Progenitor cell of endocrine pancreas (in vitro differentiated cells): ENCODE measurements around the gene PGAP6. TPM values are rescaled to one million over a fixed set of nuclear protein-coding genes. Genes with fewer than 3 reads are reported as not detected.
A peak's percentile ranks its signal among the peaks of the same experiment; 100 is the strongest.
"Not testable (repeated sequence)": the region's sequence is repeated elsewhere in the genome, so short reads cannot be mapped to it uniquely, and the experiment has no call there.

Source experiments
- DNase-seq: peaks from one replicate; pipeline ENCODE4 v3.0.0; 2021; ENCODE audit warnings: low spot score; ENCODE audit not compliant: unreplicated experiment
- H3K27ac Mint-ChIP-seq: 2 replicates; pipeline ENCODE4 v1.8.0; 2021; ENCODE audit warnings: mild to moderate bottlenecking, moderate library complexity, mixed read lengths
- H3K27me3 Mint-ChIP-seq: 2 replicates; pipeline ENCODE4 v1.8.0; 2021; ENCODE audit warnings: mixed read lengths
- H3K36me3 Mint-ChIP-seq: 2 replicates; pipeline ENCODE4 v1.8.0; 2022; ENCODE audit warnings: mixed read lengths; ENCODE audit not compliant: insufficient read depth
- H3K4me1 Mint-ChIP-seq: 2 replicates; pipeline ENCODE4 v1.8.0; 2021; ENCODE audit warnings: low read depth, mixed read lengths
- H3K4me3 Mint-ChIP-seq: 2 replicates; pipeline ENCODE4 v1.8.0; 2021; ENCODE audit warnings: low read depth, mild to moderate bottlenecking, moderate library complexity, mixed read lengths
- H3K9me3 Mint-ChIP-seq: 2 replicates; pipeline ENCODE4 v1.8.0; 2021; ENCODE audit warnings: low read depth, mixed read lengths
- CTCF ChIP-seq: fragments of 200-600 bp; sonication (generic); IDR thresholded peaks from one replicate; pipeline ENCODE4 v1.5.0; 2021; ENCODE audit warnings: antibody characterized with exemption, mild to moderate bottlenecking; ENCODE audit not compliant: unreplicated experiment
- total RNA-seq: library from RNA; stranded (reverse); gene quantifications from 2 replicates; pipeline ENCODE4 v1.2.1, GENCODE V29; 2021

Gene PGAP6
- total RNA-seq, 1 donor from 2014 or later = 92.9 TPM

GRCh38 chr16:350203-350602 lies 31.6 kb downstream of the PGAP6 start:
- H3K4me1 Mint-ChIP-seq = no peaks in the 10 kb centered on the region
- H3K27me3 Mint-ChIP-seq = no peaks in the 10 kb centered on the region
- no peak overlapping the region for H3K27ac Mint-ChIP-seq
- no peak for DNase-seq
- H3K9me3 Mint-ChIP-seq = no peaks in the 10 kb centered on the region
- no peak for TF ChIP-seq CTCF
- peaks cover 14% of the 10 kb centered on the region for H3K36me3 Mint-ChIP-seq
- H3K4me3 Mint-ChIP-seq = peak overlapping the region; percentile 49

- DNase-seq = no peak
- H3K36me3 Mint-ChIP-seq = peaks cover 20% of the 10 kb centered on the region
- H3K27ac Mint-ChIP-seq = no peak overlapping the region
- no peaks in the 10 kb centered on the region for H3K4me1 Mint-ChIP-seq
- peak overlapping the region; percentile 19 for H3K4me3 Mint-ChIP-seq
- no peak for TF ChIP-seq CTCF
- H3K27me3 Mint-ChIP-seq = no peaks in the 10 kb centered on the region
- no peaks in the 10 kb centered on the region for H3K9me3 Mint-ChIP-seq
These were observed 32.6 kb downstream of the PGAP6 start for GRCh38 chr16:349211-349610.

GRCh38 chr16:348495-348894 lies 33.3 kb downstream of the PGAP6 start:
- peaks cover 20% of the 10 kb centered on the region for H3K36me3 Mint-ChIP-seq
- H3K4me3 Mint-ChIP-seq = not testable (repeated sequence)

GRCh38 chr16:347203-347602 lies 34.6 kb downstream of the PGAP6 start:
- Mint-ChIP-seq H3K4me1 (no peaks in the 10 kb centered on the region), H3K4me3 (no peak overlapping the region), H3K27ac (no peak overlapping the region), H3K9me3 (no peaks in the 10 kb centered on the region), H3K27me3 (no peaks in the 10 kb centered on the region), H3K36me3 (peaks cover 26% of the 10 kb centered on the region)
- DNase-seq = no peak
- TF ChIP-seq CTCF = no peak

More at GRCh38 chr16:348495-348894, 33.3 kb downstream of the PGAP6 start:
- not testable (repeated sequence) for H3K9me3 Mint-ChIP-seq, DNase-seq, H3K27ac Mint-ChIP-seq, H3K27me3 Mint-ChIP-seq, H3K4me1 Mint-ChIP-seq

GRCh38 chr16:346587-346986 lies 35.2 kb downstream of the PGAP6 start:
- TF ChIP-seq CTCF = no peak
- Mint-ChIP-seq H3K9me3 (peaks cover 3% of the 10 kb centered on the region), H3K27me3 (no peaks in the 10 kb centered on the region), H3K4me3 (no peak overlapping the region), H3K4me1 (no peaks in the 10 kb centered on the region), H3K27ac (no peak overlapping the region), H3K36me3 (peaks cover 31% of the 10 kb centered on the region)
- DNase-seq = no peak

GRCh38 chr16:345772-346171 lies 36.0 kb downstream of the PGAP6 start:
- no peak overlapping the region for H3K4me3 Mint-ChIP-seq
- H3K27me3 Mint-ChIP-seq = no peaks in the 10 kb centered on the region
- H3K36me3 Mint-ChIP-seq = peaks cover 31% of the 10 kb centered on the region
- no peaks in the 10 kb centered on the region for H3K4me1 Mint-ChIP-seq
- no peak for DNase-seq
- TF ChIP-seq CTCF = no peak
- peaks cover 3% of the 10 kb centered on the region for H3K9me3 Mint-ChIP-seq
- H3K27ac Mint-ChIP-seq = no peak overlapping the region
